GM12878 (cell line): Measurements from ENCODE around the gene GUK1. TPM values are rescaled to one million over a fixed set of nuclear protein-coding genes. Genes with fewer than 3 reads are reported as not detected.

Experiments
- ATAC-seq: fragments of 200-7000 bp; cut with Tn5 transposase; 3 replicates; pipeline ENCODE4 v1.9.1; 2020; ENCODE audit warnings: mild to moderate bottlenecking, moderate library complexity
- BruUV-seq: library from RNA; stranded (reverse); fragments of 400-500 nt; replicated peaks from 2 replicates; lab custom pipeline; 2021; lab: Mats Ljungman, UMichigan
- CTCF ChIA-PET: fragments of 300-600 bp; sonication (Branson Sonifier 250); formaldehyde crosslinking; extraction: SDS; loops from one replicate; lab custom pipeline; 2021; ENCODE audit warnings: inconsistent platforms; lab: Yijun Ruan, JAX
- POLR2A ChIA-PET: fragments of 350-600 bp; formaldehyde crosslinking; extraction: SDS; loops from one replicate; lab custom pipeline; 2021; ENCODE audit warnings: inconsistent platforms; lab: Charles Lee
- RAD21 ChIA-PET: fragments of 300-600 bp; sonication (Branson Sonifier 250); formaldehyde crosslinking; loops from one replicate; lab custom pipeline; 2023; ENCODE audit warnings: antibody characterized with exemption; ENCODE audit not compliant: unreplicated experiment; lab: Charles Lee
- SMC1A ChIA-PET: fragments of 300-600 bp; sonication (Branson Sonifier 250); formaldehyde crosslinking; loops from one replicate; lab custom pipeline; 2023; ENCODE audit not compliant: unreplicated experiment, uncharacterized antibody; lab: Charles Lee
- DNase-seq: peaks from one replicate; pipeline ENCODE4 v3.0.0-alpha.2; 2011; ENCODE audit warnings: low read depth, low spot score
- FAIRE-seq: peaks from 3 replicates; lab custom pipeline; 2011; peaks lifted over from hg19 to GRCh38; lab: Jason Lieb, UNC
- H2AFZ ChIP-seq: 2 replicates; pipeline ENCODE4 v1.6.0; 2011; ENCODE audit warnings: low read depth, low read length, control low read depth; ENCODE audit not compliant: control insufficient read depth
- H3K27ac ChIP-seq: 2 replicates; pipeline ENCODE4 v1.5.1; 2011; ENCODE audit warnings: control low read depth; ENCODE audit not compliant: control insufficient read depth, insufficient read depth
- H3K27me3 ChIP-seq, 2 experiments: replicated peaks in 1 of 2; 2 replicates each; pipeline versions ENCODE4 v1.6.0 to v1.6.1; 2011; ENCODE audit warnings: low read length in 1 of 2; ENCODE audit not compliant: control insufficient read depth in 2 of 2, insufficient read depth in 2 of 2
- H3K36me3 ChIP-seq, 2 experiments: 2 replicates each; pipeline ENCODE4 v1.5.1; 2011; ENCODE audit warnings: low read length in 1 of 2; ENCODE audit not compliant: control insufficient read depth in 2 of 2, insufficient read depth in 2 of 2
- H3K4me1 ChIP-seq: 2 replicates; pipeline ENCODE4 v1.6.1; 2011; ENCODE audit warnings: mild to moderate bottlenecking, low read length, moderate library complexity, mixed read lengths; ENCODE audit not compliant: control insufficient read depth, insufficient read depth
- H3K4me2 ChIP-seq: 2 replicates; pipeline ENCODE4 v1.6.0; 2011; ENCODE audit warnings: control low read depth; ENCODE audit not compliant: control insufficient read depth, insufficient read depth
- H3K4me3 ChIP-seq: fragments of 200-600 bp; sonication (generic); 2 replicates; pipeline ENCODE4 v1.5.1; 2016
- H3K79me2 ChIP-seq: 2 replicates; pipeline ENCODE4 v1.6.0; 2011; ENCODE audit warnings: low read length; ENCODE audit not compliant: control insufficient read depth, insufficient read depth
- H3K9ac ChIP-seq: 2 replicates; pipeline ENCODE4 v1.8.0; 2011; ENCODE audit warnings: low read length, control low read depth, mixed read lengths; ENCODE audit not compliant: control insufficient read depth, insufficient read depth
- H3K9me3 ChIP-seq: replicated peaks from 3 replicates; pipeline ENCODE4 v1.5.1; 2011; ENCODE audit warnings: mild to moderate bottlenecking, low read length; ENCODE audit not compliant: control insufficient read depth, insufficient read depth
- H4K20me1 ChIP-seq: 2 replicates; pipeline ENCODE4 v1.6.0; 2011; ENCODE audit not compliant: control insufficient read depth, insufficient read depth
- BHLHE40 ChIP-seq, 2 experiments: fragments of 450-650 bp in 1 of 2; IDR thresholded peaks; 2 replicates each; pipeline ENCODE4 v1.6.1; 2011 to 2017; ENCODE audit warnings: low read depth in 2 of 2, borderline replicate concordance in 1 of 2, improper control_type of control experiment in 1 of 2, low read length in 1 of 2, mild to moderate bottlenecking in 1 of 2
- DPF2 ChIP-seq: fragments of 450-650 bp; IDR thresholded peaks from 2 replicates; pipeline ENCODE4 v1.6.1; 2017; ENCODE audit warnings: mild to moderate bottlenecking
- EED ChIP-seq: sonication (generic); IDR thresholded peaks from 2 replicates; pipeline ENCODE4 v1.6.1; 2016; ENCODE audit warnings: antibody characterized with exemption, low read depth
- EGR1 ChIP-seq, 2 experiments: IDR thresholded peaks; 1 replicate in 1 of 2; 2 replicates in 1 of 2; pipeline ENCODE4 v1.6.1; 2011 to 2012; ENCODE audit warnings: low read depth in 2 of 2, low read length in 2 of 2, borderline replicate concordance in 1 of 2, mild to moderate bottlenecking in 1 of 2, moderate library complexity in 1 of 2
- MYB ChIP-seq: fragments of 150-350 bp; IDR thresholded peaks from 2 replicates; pipeline ENCODE4 v1.6.1; 2014; ENCODE audit warnings: mild to moderate bottlenecking, low read depth, low read length, borderline replicate concordance
- NFXL1 ChIP-seq: fragments of 450-650 bp; IDR thresholded peaks from 2 replicates; pipeline ENCODE4 v1.6.1; 2017; ENCODE audit warnings: antibody characterized with exemption, mild to moderate bottlenecking, borderline replicate concordance
- RB1 ChIP-seq: fragments of 450-650 bp; formaldehyde crosslinking; IDR thresholded peaks from 2 replicates; pipeline ENCODE4 v1.6.1; 2017; ENCODE audit warnings: mild to moderate bottlenecking, borderline replicate concordance
- ZNF274 ChIP-seq: IDR thresholded peaks from one replicate; pipeline ENCODE4 v1.8.0; 2011; ENCODE audit not compliant: insufficient read length, insufficient read depth
- WGBS: methylation state at CpG from one replicate; pipeline ENCODE4 v1.1.6; 2016; ENCODE audit warnings: low lambda C conversion rate; ENCODE audit not compliant: insufficient replicate concordance, insufficient coverage; ENCODE audit errors: missing lambda C conversion rate; 5-methylcytosine and 5-hydroxymethylcytosine counted together
- in situ Hi-C: fragments of 300-500 bp; cut with MboI; formaldehyde crosslinking; loops from 9 replicates; pipeline ENCODE4 v1.14.3; 2018; ENCODE audit warnings: mixed read lengths
- intact Hi-C: fragments of 100-400 bp; cut with micrococcal nuclease; formaldehyde crosslinking; loops from one replicate; pipeline ENCODE4 v1.14.2; 2022; ENCODE audit not compliant: unreplicated experiment
- polyA plus RNA-seq, 11 experiments: library from polyadenylated mRNA; depleted of rRNA in 4 of 11; unstranded in 6 of 11; stranded (reverse) in 5 of 11; fragments of >200 nt; fragmentation: Nextera tagmentation in 4 of 11; fragmentation: Illumina TruSeq in 1 of 11; extraction: Ambion mirVana in 4 of 11; extraction: Trizol in 1 of 11; gene quantifications; 1 replicate in 1 of 11; 2 replicates in 10 of 11; pipeline versions ENCODE4 v1.2.1 to v1.2.3, GENCODE V29; 2011 to 2016; ENCODE audit warnings: inconsistent platforms in 2 of 11, missing spikeins in 2 of 11, low read depth in 1 of 11
- total RNA-seq, 4 experiments: library from RNA; depleted of rRNA in 3 of 4; stranded (reverse); fragments of >200 nt in 3 of 4; fragmentation: Illumina TruSeq in 1 of 4; extraction: Trizol in 1 of 4; gene quantifications; 2 replicates each; pipeline versions ENCODE4 v1.2.1 to v1.2.3, GENCODE V29; 2013 to 2021
- TF ChIP-seq, protein P1 (sequence below): IDR thresholded peaks from 2 replicates; pipeline ENCODE4 v1.6.1; 2012; ENCODE audit warnings: low read depth, low read length, improper control_type of control experiment
- TF ChIP-seq, protein P2 (sequence below): IDR thresholded peaks from 2 replicates; pipeline ENCODE4 v1.6.1; 2011; ENCODE audit warnings: borderline replicate concordance, low read depth, mild to moderate bottlenecking, moderate library complexity, mixed read lengths, low read length; ENCODE audit not compliant: insufficient read depth; ENCODE audit errors: extremely low read length
- TF ChIP-seq, protein P3 (sequence below): fragments of 450-650 bp; IDR thresholded peaks from 2 replicates; pipeline ENCODE4 v1.6.1; 2017; ENCODE audit warnings: borderline replicate concordance

Gene GUK1
- total and polyA plus RNA-seq, 10 of the 15 experiments (the other 5 are each of a cell fraction or from before 2014, with no cell fraction given), result 6.3 to 357 (median 203) TPM

DNA sequence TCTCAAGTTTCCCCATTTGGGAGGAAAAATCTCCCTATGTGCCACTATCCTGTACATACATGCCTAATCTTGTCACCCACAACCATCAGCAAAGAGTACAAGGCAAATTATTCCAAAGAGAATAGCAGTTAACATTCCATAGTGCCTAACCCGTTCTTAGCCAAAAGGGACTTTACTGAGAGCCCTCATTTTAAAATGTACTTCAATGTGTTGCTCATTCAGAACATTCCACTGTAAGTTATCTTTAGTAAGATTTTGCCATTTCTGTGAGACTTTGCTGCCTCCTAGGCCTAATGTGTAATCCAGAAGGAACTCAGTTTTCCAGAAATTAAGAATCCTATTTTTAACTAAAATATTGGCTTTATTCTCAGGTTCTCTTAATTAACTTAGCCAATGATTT lies 19.7 kb upstream of the GUK1 start:
- Histone ChIP-seq H3K4me3 (no peak overlapping the region), H3K4me2 (no peak overlapping the region), H3K9ac (no peak overlapping the region), H3K9me3 (no peaks in the 10 kb centered on the region; the same call in 2 of the 3 replicates), H2AFZ (no peak overlapping the region), H3K27ac (no peak overlapping the region), H4K20me1 (no peaks in the 10 kb centered on the region), H3K4me1 (no peaks in the 10 kb centered on the region), H3K36me3 (no peaks in the 10 kb centered on the region), H3K79me2 (no peaks in the 10 kb centered on the region), H3K27me3 (no peaks in the 10 kb centered on the region)
- ATAC-seq (no peak), DNase-seq (no peak), FAIRE-seq (no peak)
- ChIA-PET POLR2A (no interaction called here), CTCF (interaction anchor here (1.3 kb wide), 1 partner anchor 121 kb away, joined by 3 read pairs; no protein-coding TSS in a partner anchor), RAD21 (no interaction called here), SMC1A (no interaction called here)
- in situ Hi-C loops, result no loop called here
- TF ChIP-seq, protein P1, sequence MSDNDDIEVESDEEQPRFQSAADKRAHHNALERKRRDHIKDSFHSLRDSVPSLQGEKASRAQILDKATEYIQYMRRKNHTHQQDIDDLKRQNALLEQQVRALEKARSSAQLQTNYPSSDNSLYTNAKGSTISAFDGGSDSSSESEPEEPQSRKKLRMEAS, result no peak
- TF ChIP-seq EGR1 (IDR thresholded peaks at IDR 0.05; ENCODE audit: borderline replicate concordance in 1 of 2, low read depth in 2 of 2, low read length in 2 of 2), result no peak
- no peak for TF ChIP-seq EED
- TF ChIP-seq BHLHE40 (IDR thresholded peaks at IDR 0.05; ENCODE audit: borderline replicate concordance in 1 of 2, low read depth in 2 of 2, low read length in 1 of 2), result no peak
- TF ChIP-seq, protein P2, sequence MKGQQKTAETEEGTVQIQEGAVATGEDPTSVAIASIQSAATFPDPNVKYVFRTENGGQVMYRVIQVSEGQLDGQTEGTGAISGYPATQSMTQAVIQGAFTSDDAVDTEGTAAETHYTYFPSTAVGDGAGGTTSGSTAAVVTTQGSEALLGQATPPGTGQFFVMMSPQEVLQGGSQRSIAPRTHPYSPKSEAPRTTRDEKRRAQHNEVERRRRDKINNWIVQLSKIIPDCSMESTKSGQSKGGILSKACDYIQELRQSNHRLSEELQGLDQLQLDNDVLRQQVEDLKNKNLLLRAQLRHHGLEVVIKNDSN, result no peak
- no peak for TF ChIP-seq RB1
- no peak for TF ChIP-seq ZNF274
- TF ChIP-seq, protein P3, sequence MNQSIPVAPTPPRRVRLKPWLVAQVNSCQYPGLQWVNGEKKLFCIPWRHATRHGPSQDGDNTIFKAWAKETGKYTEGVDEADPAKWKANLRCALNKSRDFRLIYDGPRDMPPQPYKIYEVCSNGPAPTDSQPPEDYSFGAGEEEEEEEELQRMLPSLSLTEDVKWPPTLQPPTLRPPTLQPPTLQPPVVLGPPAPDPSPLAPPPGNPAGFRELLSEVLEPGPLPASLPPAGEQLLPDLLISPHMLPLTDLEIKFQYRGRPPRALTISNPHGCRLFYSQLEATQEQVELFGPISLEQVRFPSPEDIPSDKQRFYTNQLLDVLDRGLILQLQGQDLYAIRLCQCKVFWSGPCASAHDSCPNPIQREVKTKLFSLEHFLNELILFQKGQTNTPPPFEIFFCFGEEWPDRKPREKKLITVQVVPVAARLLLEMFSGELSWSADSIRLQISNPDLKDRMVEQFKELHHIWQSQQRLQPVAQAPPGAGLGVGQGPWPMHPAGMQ, result no peak
- no peak for TF ChIP-seq NFXL1
- TF ChIP-seq DPF2, result no peak
- TF ChIP-seq MYB, result no peak
- 95% methylated on average over 1 of the region's 1 CpG for WGBS
- BruUV-seq, result no TSS peak
- intact Hi-C loops, result no loop called here
